BJ (cell line): ENCODE results near the gene ATP8B1. TPM values are rescaled to one million over a fixed set of nuclear protein-coding genes. Genes with fewer than 3 reads are reported as not detected.
"Not testable (repeated sequence)": the region's sequence is repeated elsewhere in the genome, so short reads cannot be mapped to it uniquely, and the experiment has no call there.

Experiments
- CTCF ChIA-PET: fragments of 350-600 bp; formaldehyde crosslinking; extraction: SDS; loops from one replicate; lab custom pipeline; 2021; ENCODE audit warnings: antibody characterized with exemption, inconsistent platforms; lab: Yijun Ruan, JAX
- POLR2A ChIA-PET: fragments of 300-600 bp; sonication (Branson Sonifier 250); formaldehyde crosslinking; extraction: SDS; loops from one replicate; lab custom pipeline; 2021; ENCODE audit warnings: antibody characterized with exemption; lab: Charles Lee
- DNase-seq: peaks from one replicate; pipeline ENCODE4 v3.0.0-alpha.2; 2011; ENCODE audit warnings: low read depth
- H3K27me3 ChIP-seq: 2 replicates; pipeline ENCODE4 v1.6.0; 2011; ENCODE audit warnings: low read length; ENCODE audit not compliant: control insufficient read depth, insufficient read depth
- H3K36me3 ChIP-seq: 2 replicates; pipeline ENCODE4 v1.5.1; 2011; ENCODE audit warnings: low read length; ENCODE audit not compliant: control insufficient read depth, insufficient read depth
- H3K4me3 ChIP-seq: 2 replicates; pipeline ENCODE4 v1.5.1; 2011; ENCODE audit warnings: low read depth, mild to moderate bottlenecking, control low read depth, low read length
- polyA plus RNA-seq: library from polyadenylated mRNA; depleted of rRNA; stranded (reverse); fragments of >200 nt; gene quantifications from 2 replicates; pipeline ENCODE4 v1.2.3, GENCODE V29; 2011
- TF ChIP-seq, protein P1 (sequence below): IDR thresholded peaks from 2 replicates; pipeline ENCODE4 v1.5.1; 2011; ENCODE audit warnings: low read depth, mild to moderate bottlenecking, control low read depth, inconsistent platforms, low read length, moderate library complexity; ENCODE audit not compliant: insufficient read depth

ATP8B1 gene
- polyA plus RNA-seq, 1 experiment = 53.3 TPM

DNA sequence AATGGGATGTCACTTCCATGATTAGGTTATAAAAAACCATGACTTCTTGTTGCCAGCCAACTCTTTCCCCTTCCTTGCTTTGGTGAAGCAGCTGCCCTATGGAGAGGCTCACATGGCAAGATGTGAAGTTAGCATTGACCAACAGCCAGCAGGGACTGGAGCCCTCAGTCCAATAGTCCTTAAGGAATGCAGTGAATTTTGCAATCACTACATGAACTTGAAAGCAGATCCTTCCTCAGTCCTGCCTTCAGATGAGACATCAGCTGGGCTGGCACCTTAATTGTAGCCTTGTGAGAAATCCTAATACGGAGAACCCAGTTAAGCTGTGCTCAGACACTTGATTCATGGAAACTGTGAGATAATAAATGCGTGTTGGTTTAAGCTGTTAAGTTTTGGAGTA, 61.8 kb downstream of the ATP8B1 start:
- TF ChIP-seq, protein P1, sequence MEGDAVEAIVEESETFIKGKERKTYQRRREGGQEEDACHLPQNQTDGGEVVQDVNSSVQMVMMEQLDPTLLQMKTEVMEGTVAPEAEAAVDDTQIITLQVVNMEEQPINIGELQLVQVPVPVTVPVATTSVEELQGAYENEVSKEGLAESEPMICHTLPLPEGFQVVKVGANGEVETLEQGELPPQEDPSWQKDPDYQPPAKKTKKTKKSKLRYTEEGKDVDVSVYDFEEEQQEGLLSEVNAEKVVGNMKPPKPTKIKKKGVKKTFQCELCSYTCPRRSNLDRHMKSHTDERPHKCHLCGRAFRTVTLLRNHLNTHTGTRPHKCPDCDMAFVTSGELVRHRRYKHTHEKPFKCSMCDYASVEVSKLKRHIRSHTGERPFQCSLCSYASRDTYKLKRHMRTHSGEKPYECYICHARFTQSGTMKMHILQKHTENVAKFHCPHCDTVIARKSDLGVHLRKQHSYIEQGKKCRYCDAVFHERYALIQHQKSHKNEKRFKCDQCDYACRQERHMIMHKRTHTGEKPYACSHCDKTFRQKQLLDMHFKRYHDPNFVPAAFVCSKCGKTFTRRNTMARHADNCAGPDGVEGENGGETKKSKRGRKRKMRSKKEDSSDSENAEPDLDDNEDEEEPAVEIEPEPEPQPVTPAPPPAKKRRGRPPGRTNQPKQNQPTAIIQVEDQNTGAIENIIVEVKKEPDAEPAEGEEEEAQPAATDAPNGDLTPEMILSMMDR = no peak
- no peak for DNase-seq
- POLR2A ChIA-PET = no interaction called here
- no peaks in the 10 kb centered on the region for H3K36me3 ChIP-seq
- CTCF ChIA-PET = no interaction called here
- H3K27me3 ChIP-seq = no peaks in the 10 kb centered on the region
- H3K4me3 ChIP-seq = no peak overlapping the region

DNA sequence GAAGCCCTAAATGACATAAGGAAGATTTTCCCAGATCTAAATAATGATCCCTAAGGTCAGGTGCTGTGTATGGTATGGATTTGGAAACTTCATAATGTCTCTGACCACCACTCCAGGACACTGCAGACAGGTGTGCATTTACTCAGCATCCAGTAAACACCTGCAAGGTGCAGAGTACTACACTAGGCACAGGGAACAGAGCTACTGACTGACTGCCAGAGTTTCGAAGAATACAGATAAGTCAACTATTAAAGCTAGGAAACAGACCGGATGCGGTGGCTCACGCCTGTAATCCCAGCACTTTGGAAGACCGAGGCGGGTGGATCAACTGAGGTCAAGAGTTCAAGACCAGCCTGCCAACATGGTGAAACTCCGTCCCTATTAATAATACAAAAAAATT, 65.0 kb downstream of the ATP8B1 start:
- Histone ChIP-seq H3K36me3 (no peaks in the 10 kb centered on the region), H3K27me3 (no peaks in the 10 kb centered on the region), H3K4me3 (no peak overlapping the region)
- DNase-seq = no peak
- POLR2A ChIA-PET = no interaction called here
- TF ChIP-seq, protein P1 = no peak
- CTCF ChIA-PET = interaction anchor here (1.2 kb wide), 1 partner anchor 397 kb away, joined by 3 read pairs; no protein-coding TSS in a partner anchor

DNA sequence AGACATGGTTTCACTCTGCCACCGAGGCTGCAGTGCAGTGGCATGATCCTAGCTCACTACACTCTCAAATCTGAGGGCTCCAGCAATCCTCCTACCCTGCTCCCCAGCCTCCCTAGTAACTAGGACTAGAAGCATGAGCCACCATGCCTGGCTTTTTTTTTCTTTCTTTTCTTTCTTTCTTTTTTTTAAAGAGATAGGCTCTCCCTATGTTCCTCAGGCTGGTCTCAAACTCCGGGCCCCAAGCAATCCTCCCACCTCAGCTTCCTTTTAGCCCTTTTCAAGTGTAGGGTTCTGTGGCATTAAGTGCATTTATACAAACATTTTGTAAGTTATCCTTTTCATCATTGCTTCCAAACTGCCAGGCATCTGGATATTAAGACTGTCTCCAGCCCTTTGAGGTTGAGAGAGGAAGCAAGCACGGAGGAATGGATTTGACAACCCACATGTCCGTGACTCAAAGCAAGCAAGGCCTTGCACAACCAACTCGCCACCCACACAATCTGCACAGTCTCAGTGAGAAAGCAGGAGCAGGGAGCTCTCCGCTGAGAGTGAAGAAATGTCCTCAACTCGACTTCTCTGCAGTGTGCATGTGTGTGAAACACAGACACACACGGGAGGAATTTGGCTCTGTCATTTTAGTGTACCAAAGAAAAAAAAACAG, 65.6 kb downstream of the ATP8B1 start:
- ChIA-PET CTCF (interaction anchor here (1.2 kb wide), 1 partner anchor 398 kb away, joined by 3 read pairs; no protein-coding TSS in a partner anchor), POLR2A (interaction anchor here (0.6 kb wide), 1 partner anchor 116 kb away, joined by 3 read pairs; the partner anchor contains the start of gene NARS1)
- TF ChIP-seq, protein P1 = no peak
- Histone ChIP-seq H3K4me3 (no peak overlapping the region), H3K27me3 (no peaks in the 10 kb centered on the region), H3K36me3 (no peaks in the 10 kb centered on the region)
- peak; percentile 89 for DNase-seq

DNA sequence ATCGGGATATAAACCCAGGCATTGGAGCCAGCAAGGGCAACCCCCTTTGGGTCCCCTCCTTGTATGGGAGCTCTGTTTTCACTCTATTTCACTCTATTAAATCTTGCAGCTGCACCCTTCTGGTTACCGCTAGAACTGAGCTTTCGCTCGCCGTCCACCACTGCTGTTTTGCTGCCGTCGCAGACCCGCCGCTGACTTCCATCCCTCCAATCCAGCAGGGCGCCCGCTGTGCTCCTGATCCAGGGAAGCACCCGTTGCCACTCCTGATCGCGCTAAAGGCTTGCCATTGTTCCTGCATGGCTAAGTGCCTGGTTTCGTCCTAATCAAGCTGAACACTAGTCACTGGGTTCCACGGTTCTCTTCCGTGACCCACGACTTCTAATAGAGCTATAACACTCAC, 68.1 kb downstream of the ATP8B1 start:
- POLR2A ChIA-PET, H3K36me3 ChIP-seq, DNase-seq, H3K4me3 ChIP-seq, H3K27me3 ChIP-seq, CTCF ChIA-PET: not testable (repeated sequence)

DNA sequence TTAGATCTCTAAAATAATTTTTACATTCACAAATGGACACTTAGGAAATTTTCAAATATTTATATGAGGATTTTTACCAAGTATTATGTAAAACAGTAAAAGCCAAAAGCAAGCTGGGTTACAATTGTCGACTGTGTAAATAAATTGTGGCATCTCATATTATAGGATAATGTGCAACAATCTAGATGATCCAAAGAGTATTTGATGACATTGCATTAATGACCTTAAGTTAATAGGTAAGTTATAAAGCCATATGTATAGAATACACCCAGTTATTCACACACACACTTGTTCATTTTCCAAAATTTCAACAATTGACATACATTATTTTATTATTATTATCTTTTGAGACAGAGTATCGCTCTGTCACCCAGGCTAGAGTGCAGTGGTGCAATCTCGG, 69.3 kb downstream of the ATP8B1 start:
- DNase-seq = no peak
- TF ChIP-seq, protein P1 = no peak
- peaks cover 6% of the 10 kb centered on the region for H3K36me3 ChIP-seq
- ChIA-PET CTCF (no interaction called here), POLR2A (no interaction called here)
- H3K27me3 ChIP-seq = no peaks in the 10 kb centered on the region
- H3K4me3 ChIP-seq = no peak overlapping the region
